ENCODE data around the gene CLHC1.
A peak's percentile ranks its signal among the peaks of the same experiment; 100 is the strongest.
"Not testable (repeated sequence)": the region's sequence is repeated elsewhere in the genome, so short reads cannot be mapped to it uniquely, and the experiment has no call there.

The CLHC1 gene

DNA sequence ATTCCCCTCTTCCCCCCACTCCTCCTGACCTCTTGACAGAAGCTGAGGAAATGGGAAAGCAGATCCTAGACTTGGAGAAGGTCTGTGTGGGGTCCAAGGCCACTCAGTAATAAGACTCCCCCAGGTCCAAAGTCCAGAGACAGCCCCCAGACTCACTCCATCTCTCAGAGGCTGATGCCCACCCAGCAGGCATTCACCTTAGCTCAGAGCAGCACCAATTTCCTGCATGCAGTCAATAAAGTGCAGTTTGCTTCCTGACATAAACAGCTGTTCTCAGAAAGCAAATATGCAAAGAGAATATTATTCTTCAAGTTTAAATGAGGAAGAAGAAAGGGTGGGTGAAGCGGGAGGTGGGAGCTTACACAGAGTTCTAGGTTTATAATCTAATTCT lies 97.8 kb downstream of the CLHC1 start:
- peak; percentile 12 for DNase-seq
- no peak for ATAC-seq

- peak; percentile 83 for ATAC-seq
- peak; percentile 43 for DNase-seq
Measured at GRCh38 chr2:55133467-55134315, 98.4 kb downstream of the CLHC1 start.

- no peak for DNase-seq
- ATAC-seq: no peak
Measured at GRCh38 chr2:55130849-55131248, 101.2 kb downstream of the CLHC1 start.

DNA sequence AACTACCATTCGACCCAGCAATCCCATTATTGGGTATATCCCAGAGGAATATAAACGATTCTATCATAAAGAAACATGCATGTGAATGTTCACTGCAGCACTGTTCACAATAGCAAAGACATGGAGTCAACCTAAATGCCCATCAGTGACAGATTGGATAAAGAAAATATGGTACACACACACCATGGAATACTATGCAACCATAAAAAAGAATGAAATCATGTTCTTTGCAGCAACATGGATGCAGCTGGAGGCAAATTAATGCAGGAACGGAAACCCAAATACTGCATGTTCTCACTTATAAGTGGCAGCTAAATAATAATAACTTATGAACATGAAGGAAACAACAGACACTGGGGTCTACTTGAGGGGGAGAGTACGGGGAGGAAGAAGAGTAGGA lies 105.5 kb downstream of the CLHC1 start:
- ATAC-seq, DNase-seq: not testable (repeated sequence)

Measured in stimulated activated naive CD8-positive, alpha-beta T cell treated with anti-CD3 and anti-CD28 coated beads, Interleukin-15, Interleukin-2, amounts not matched to agents 100 U/mL and 50 U/mL, for 24 hours (primary cell).